Stimulated activated CD4-positive, alpha-beta T cell treated with anti-CD3 and anti-CD28 coated beads, Interleukin-1b, Interleukin-23, amount 100 ng/mL, for 4 hours (primary cell): Measurements from ENCODE around the gene SYCE1.

ENCODE experiments used
- DNase-seq, 2 donors: peaks; one replicate each; pipeline ENCODE4 v3.0.0-alpha.2; 2020; ENCODE audit warnings: low read depth in 2 of 2

The SYCE1 gene

DNA sequence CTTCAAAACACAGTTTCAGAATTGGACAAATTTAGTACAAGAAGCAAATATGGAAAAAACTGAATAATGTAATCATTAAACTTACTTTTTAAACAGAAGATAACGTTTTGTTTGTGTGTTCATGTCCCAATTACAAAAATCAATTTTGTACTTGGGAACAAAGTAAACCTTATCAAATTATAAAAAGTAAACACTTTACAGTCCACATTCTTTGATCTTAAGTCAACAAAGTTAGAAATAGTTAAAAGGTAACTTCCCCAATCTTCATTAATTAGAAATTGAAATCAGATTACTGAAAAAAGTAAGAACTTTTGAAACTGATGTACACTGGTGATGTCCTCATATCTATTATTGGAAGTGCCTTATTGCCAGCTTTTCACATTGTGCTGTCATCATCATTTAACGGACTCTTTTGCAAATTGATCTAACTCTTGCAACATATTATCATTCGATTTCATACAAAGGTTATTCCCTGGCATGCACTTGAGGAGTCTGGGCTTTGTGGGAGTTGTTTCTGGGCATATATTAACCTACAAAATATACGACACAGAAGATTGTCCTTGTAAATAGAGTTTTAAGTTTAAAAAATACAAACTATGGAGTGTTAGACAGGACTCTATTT is 53.4 kb downstream of the SYCE1 start:
- no peak for DNase-seq

DNA sequence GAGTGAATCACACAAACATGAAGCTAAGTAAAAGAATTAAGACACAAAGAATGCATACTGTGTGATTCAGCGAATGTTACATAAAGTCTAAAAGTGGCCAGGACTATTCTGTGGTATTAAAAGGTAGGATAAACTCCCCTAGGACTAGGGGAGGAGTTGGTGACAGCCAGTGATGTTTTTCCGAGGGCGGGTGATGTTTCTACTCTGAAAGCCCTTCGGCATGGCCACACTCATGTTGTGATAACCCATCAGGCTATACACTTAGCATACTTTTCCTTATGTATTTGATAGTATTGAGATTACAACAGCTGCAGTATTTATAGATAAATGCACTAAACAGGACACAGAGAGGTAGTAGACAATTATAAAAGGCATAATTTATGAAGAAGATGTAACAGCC is 54.0 kb downstream of the SYCE1 start:
- no peak for DNase-seq

DNA sequence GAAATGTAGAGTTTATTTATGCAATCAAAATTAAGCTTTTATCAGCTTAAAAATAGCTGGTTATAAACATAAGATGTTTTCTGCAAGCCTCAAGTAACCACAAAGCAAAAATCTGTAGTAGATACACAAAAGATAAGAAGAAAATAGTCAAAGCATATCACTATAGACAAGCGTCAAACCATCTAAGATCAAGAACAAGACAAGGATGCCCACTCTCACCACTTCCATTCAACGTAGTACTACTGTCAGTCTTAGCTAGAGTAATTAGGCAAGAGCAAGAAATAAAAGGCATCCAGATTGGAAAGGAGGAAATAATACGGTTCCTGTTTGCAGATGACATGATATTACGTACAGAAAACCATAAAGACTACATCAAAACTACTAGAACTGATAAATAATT is 55.7 kb downstream of the SYCE1 start:
- no peak for DNase-seq
